NCI-H1048 (cell line): ENCODE measurements around the gene TBCK.
"Not testable (repeated sequence)": the region's sequence is repeated elsewhere in the genome, so short reads cannot be mapped to it uniquely, and the experiment has no call there.

Source experiments
- DNase-seq: peaks from one replicate; lab custom pipeline; 2025; lab: John Stamatoyannopoulos, UW

Gene TBCK

DNA sequence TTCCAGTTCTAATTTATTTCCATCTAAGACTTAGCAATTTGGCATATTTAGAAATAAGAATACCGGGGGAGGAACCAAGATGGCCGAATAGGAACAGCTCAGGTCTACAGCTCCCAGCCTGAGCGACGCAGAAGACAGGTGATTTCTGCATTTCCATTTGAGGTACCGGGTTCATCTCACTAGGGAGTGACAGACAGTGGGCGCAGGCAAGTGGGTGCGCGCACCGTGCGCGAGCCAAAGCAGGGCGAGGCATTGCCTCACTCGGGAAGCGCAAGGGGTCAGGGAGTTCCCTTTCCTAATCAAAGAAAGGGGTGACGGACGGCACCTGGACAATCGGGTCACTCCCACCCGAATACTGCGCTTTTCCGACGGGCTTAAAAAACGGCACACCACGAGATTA is 102.7 kb downstream of the TBCK start:
- DNase-seq: not testable (repeated sequence)

DNA sequence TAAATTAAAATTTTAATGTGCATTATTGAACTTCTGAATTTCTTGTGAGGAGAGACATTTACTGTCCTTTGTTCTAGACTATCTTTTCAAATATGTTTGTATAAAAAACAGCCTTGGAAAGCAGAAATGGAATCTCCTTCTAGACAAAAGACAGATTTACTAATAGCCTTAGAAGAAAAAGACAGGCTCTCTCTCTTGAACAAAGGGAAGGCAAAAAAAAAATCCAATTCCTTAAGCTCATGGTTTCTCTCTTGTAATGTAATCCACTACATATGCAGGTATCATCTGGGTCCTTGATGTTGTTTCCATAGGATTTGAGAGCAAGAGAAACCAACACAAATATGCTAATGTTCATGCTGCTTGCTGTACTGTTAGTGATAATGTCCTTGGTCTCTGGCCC is 106.0 kb downstream of the TBCK start:
- DNase-seq: no peak

GRCh38 chr4:106208481-106209460 is 107.2 kb downstream of the TBCK start:
- no peak for DNase-seq

GRCh38 chr4:106201373-106201772 is 114.6 kb downstream of the TBCK start:
- DNase-seq: no peak

GRCh38 chr4:106195435-106195950 is 120.5 kb downstream of the TBCK start:
- DNase-seq: no peak

GRCh38 chr4:106194801-106195200 is 121.2 kb downstream of the TBCK start:
- DNase-seq: no peak

DNA sequence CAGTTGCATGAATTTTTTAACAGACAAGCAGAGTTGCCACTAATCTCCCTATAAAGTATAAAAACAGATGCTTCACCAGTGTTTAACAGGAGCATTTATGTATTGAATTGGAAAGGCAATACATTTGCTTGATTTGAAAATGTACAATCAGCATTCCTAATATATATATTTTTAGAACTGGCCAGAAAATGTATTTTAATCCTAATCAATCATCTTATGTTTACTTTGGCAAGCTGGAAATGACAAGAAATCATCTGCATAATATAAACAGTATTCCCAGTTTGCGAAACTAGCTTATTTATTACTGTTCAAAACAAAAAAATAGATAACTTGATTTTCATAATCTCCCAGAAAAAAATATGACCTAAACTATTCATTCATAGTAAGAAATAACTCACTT is 123.9 kb downstream of the TBCK start:
- DNase-seq: no peak

DNA sequence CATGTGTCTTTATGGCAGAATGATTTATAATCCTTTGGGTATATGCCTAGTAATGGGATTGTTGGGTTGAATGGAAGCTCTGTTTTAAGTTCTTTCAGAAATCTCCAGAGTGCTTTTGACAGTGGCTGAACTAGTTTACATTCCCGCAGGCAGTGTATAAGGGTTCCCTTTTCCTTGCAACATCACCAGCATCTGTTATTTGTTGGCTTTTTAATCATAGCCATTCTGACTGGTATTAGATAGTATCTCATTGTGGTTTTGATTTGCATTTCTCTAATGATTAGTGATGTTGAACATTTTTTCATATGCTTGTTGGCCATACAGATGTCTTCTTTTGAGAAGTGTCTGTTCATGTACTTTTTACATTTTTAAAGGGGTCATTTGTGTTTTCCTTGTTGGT is 129.8 kb downstream of the TBCK start:
- DNase-seq: no peak

GRCh38 chr4:106183551-106183950 is 132.5 kb downstream of the TBCK start:
- DNase-seq: no peak

DNA sequence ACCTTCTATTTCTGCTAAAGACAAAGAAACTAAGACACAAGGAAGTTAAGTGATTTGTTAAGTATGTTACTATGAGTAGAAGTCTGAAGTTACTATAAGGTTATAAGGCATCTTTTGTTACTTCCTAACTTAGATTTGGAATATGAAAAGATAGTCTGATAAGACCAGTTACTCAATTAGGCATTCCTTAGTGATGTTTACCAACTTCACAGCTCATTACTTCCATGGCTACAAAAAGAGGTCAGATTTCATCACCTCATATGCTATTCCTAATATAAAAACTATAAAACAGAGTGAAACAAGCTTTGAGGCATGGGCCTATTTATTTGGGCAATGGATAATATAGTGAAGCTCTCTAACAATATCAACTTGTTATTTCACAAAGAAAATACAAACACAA is 143.1 kb downstream of the TBCK start:
- no peak for DNase-seq

GRCh38 chr4:106165351-106166010 is 150.5 kb downstream of the TBCK start:
- no peak for DNase-seq

DNA sequence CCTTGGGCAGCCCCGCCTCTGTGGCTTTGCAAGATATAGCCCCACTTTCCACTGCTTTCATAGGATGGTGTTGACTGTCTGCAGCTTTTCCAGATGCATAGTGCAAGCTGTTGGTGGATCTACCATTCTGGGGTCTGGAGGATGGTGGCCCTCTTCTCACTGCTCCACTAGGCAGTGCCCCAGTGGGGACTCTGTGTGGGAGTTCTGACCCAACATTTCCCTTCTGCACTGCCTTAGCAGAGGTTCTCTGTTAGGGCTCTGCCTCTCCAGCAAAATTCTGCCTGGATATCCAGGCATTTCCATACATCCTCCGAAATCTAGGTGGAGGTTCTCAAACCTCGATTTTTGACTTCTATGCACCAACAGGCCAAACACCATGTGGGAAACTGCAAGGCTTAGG is 153.7 kb downstream of the TBCK start:
- DNase-seq: no peak

DNA sequence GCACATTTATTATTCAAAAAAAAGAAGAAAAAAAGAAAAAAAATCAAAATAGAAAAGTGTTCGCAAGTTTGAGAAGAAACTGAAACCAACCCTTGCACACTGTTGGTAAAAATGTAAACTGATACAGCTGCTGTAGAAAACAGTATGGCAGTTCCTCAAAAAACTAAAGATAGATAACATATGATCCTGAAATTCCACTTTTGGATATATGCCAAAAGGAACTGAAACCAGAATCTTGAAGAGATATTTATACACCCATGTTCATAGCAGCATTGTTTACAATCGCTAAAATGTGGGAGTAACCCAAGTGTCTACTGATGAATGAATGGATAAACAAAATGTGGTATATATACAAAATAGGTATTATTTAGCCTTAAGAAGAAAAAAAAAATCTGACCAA is 155.4 kb downstream of the TBCK start:
- DNase-seq: no peak

DNA sequence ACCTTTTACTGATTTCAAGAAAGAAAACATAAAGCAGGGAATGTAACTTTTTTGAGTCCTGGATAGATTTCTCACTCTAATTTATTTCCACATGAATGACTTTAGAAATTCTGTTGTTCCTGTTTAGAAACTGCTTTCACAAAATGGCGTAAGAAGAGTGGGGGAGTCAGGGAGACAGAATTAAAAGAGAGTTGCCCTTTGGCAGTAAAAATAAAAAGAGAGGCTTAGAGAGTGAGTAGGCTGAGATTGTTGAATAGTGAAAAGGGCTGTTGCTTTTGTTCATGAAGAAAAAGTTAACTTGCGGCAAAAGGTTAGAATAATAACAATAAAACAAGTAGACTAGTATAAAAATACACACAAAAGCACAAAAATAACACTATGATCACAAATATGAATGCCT is 166.1 kb downstream of the TBCK start:
- DNase-seq: no peak

GRCh38 chr4:106149026-106149425 is 167.0 kb downstream of the TBCK start:
- no peak for DNase-seq

GRCh38 chr4:106142616-106143127 is 173.3 kb downstream of the TBCK start:
- no peak for DNase-seq

DNA sequence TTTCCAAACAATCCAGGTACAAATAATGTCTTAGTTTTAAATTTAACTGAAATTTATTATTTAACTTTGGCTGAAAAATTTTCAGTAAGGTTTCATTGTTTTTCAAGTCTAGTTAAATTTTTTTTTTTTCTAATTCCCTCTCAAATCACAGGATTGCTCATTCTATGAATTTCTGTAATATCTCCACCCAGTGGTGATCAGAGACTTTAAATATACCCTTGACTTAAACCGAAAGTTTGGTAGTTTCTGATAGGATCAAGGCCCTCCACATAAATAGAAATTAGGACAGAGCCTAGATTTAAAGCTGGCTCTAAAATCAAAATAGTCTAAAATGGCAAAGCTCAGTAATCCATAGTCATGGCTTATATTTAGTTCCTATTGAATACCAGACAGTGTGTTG is 175.4 kb downstream of the TBCK start:
- DNase-seq: no peak

GRCh38 chr4:106136777-106137331 is 179.2 kb downstream of the TBCK start:
- no peak for DNase-seq

DNA sequence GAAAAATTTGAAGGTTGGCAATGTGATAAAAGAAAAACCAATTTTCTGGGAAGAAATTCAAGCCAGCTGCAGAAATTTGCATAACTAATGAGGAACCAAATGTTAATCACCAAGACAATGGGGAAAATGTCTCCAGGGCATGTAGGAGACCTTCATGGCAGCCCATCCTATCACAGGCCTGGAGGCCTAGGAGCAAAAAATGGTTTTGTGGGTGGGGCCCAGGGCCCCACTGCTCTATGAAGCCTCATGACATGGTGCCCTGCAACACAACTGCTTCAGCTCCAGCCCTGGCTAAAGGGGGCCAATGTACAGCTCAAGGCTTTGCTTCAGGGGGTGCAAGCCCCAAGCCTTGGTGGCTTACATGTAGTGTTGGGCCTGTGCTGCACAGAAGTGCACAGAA is 184.0 kb downstream of the TBCK start:
- no peak for DNase-seq

GRCh38 chr4:106126062-106126461 is 189.9 kb downstream of the TBCK start:
- no peak for DNase-seq

- not testable (repeated sequence) for DNase-seq
Observed at GRCh38 chr4:106119949-106120555, 196.0 kb downstream of the TBCK start.

- no peak for DNase-seq
Observed at GRCh38 chr4:106116025-106116424, 200.0 kb downstream of the TBCK start.
